OCI-LY3 (cell line): ENCODE data around the gene CDKN2A.

Source experiments
- CTCF ChIP-seq: fragments of 200-600, 300-600 bp; sonication (generic); IDR thresholded peaks from 2 replicates; pipeline ENCODE4 v1.5.1; 2014; ENCODE audit warnings: antibody characterized with exemption, low read length, low read depth
- EZH2phosphoT487 ChIP-seq: fragments of 200-600 bp; shearing (Covaris generic); IDR thresholded peaks from 2 replicates; pipeline ENCODE4 v1.6.1; 2018; ENCODE audit warnings: antibody characterized with exemption, mixed run types, low read depth

GRCh38 chr9:22005021-22005701, 11.0 kb upstream of the CDKN2A start:
- no peak for TF ChIP-seq CTCF
- TF ChIP-seq EZH2phosphoT487 = no peak
